HG02938 (cell line): Measurements from ENCODE around the gene AMER3.

Experiments used
- ATAC-seq: cut with Tn5 transposase; IDR thresholded peaks from one replicate; pipeline ENCODE4 v1.9.1; 2021; ENCODE audit warnings: mild to moderate bottlenecking, moderate library complexity; ENCODE audit not compliant: unreplicated experiment

The AMER3 gene

DNA sequence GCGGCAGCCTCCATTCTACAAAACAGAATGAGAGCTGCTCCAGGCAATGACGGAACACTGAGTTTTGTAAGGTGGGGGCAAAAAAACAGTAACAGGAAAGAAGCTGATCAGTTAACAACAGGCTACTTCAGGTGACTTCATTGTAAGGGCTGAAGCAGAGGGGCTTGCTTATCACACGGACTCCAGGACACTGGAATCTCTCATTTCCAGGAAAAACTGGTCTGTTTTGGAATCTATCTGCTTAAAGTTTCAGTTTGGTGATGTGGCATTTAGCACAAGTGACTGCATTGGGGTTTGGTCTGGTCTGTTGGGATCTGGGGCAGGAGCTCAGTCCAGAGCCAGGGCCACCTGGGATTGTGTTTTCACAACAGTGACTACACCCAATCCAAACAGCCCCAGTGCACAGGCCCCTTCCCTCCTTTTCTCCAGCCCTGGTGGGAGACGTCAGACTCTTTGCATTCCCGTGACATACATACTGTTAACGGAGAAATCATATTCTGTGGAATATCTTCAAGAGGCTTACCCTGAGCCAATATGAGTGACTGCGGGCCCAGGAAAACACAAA lies 14.1 kb downstream of the AMER3 start:
- ATAC-seq, result no peak

DNA sequence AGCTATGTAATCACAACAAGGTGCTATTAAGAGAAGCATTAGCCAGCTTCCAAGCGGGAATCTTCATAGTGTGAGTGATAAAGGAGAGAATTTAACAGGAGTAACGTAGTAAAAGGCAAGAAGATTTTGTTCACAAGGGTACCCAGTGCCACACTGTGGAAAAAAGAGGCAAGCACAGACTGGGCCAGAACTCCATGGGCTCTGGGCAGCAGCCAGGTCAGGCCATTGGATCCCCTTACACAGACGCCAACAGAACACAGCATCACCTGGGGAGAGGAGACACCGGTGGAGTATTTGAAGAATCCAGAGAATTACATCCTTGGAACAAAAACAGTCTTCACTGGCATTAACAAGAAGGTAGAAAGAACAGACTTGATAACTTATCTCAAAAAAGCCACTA lies 21.2 kb downstream of the AMER3 start:
- ATAC-seq, result no peak

GRCh38 chr2:130778781-130779180 lies 23.4 kb downstream of the AMER3 start:
- ATAC-seq, result no peak

DNA sequence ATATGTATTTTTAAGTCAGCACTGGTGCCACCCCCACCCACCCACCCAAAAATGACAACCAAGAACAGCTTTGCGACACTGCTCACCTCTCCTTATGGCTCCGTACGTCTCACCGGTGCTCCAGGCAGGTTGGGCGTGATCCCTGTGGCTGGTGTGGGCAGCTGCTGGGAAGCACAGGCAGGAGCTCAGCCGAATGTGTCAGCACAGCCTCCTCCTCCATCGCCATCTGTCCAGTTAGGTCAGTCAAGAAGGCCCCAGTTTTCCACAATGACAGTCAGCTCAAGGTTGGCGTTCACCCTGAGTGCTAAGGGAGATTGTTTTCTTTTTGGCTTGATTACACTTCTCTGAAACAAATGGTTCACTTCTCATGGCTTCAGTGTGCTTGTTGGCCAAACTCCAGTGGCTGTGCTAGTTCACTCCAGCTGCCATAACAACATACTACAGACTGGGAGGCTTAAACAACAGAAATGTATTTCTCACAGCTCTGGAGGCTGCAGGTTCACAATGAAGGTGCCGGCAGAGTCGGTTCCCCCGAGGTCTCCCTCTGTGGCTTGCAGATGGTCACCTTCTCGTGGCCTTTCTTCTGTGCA lies 30.2 kb downstream of the AMER3 start:
- no peak for ATAC-seq

DNA sequence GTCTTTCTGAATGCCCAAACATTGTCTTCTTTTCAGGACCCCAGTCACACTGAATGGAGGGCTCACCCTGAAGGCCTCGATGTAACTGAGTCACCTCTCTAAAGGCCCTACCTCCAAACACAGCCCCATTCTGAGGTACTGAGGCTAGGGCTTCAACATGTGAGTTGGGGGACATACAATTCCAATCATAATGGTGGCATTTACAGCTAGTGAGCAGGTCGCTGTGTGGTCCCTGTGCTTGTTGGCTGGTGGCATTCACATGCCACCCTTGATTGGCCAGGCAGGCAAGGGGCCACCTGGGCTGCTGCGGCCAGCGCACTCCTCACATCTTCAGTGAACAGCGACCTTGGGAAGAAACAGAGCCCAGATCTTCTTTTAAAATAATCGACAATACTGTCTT lies 30.7 kb downstream of the AMER3 start:
- no peak for ATAC-seq

DNA sequence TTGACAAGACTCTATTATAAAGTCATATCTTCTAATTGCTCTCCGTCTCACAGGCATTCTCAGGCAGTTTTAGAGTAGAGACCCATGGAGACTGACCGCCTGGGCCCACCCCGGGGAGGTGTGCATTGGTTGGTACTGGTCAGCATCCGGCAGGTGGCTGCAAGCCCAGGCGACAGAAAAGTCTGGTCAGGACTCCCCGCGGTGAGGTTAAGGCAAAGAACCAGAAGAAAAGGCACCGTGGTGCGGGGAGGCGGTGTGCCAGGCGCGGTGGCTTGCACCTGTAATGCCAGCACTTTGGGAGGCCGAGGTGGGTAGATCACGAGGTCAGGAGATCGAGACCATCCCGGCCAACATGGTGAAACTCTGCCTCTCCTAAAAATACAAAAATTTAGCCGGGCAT lies 32.5 kb downstream of the AMER3 start:
- no peak for ATAC-seq

GRCh38 chr2:130790312-130790711 lies 35.0 kb downstream of the AMER3 start:
- ATAC-seq, result no peak

- no peak for ATAC-seq
Measured at GRCh38 chr2:130790804-130791616, 35.7 kb downstream of the AMER3 start.

DNA sequence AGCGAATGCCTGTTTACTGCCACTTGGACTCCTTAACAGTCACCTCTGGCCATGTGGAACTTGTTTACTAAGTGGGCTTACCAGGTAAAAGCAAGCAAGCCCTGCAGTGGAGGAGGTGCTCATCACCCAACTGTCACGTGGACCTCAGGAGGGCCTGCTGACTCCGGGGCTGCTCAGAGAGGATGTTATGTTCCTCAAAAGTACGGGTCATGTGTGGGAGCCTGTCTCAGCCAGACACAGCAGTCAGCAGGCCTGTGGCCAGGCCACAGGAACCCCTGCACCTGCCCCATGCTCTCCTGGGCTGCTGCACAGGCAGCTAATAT lies 36.2 kb downstream of the AMER3 start:
- ATAC-seq, result no peak

DNA sequence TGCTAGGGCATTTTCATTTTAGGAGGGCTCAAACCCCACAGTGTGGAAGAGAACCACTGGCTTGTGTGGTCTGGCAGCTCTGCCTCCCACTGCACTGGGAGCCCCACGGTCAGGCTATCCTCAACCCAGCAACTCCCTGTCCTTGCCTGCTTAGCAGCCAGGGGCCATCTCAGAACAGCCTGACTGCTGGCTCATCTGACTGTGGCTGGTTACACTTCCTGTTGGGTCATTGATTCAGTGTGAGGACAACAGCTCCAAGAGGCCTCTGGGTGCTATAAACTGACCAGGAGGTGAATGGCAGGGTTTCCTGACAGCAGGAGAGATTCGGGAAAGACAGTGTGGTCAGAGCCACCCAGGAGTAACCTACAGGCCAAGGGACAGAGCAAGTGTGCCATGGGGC lies 40.1 kb downstream of the AMER3 start:
- ATAC-seq, result no peak

DNA sequence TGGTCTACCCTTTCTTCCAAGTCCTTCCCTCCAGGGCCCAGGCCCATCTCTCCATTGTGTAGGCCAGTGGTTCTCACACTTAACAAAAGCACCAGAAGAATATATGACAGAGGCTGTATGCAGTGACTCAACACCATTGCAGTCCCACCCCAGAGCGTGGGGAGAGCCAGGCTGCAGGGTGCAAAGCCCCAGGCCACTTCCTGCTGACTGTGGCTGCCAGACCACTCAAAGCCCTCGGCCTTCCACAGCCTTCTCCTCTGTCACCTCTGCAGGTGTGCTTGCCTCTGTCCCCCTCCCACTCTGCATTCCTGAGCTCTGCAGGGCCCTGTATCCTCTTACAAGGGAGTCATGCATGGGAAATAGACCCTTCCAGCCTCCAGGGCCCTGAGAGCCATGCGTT lies 41.0 kb downstream of the AMER3 start:
- ATAC-seq, result no peak

- peak; percentile 88 for ATAC-seq
Measured at GRCh38 chr2:130797493-130798435, 42.4 kb downstream of the AMER3 start.

DNA sequence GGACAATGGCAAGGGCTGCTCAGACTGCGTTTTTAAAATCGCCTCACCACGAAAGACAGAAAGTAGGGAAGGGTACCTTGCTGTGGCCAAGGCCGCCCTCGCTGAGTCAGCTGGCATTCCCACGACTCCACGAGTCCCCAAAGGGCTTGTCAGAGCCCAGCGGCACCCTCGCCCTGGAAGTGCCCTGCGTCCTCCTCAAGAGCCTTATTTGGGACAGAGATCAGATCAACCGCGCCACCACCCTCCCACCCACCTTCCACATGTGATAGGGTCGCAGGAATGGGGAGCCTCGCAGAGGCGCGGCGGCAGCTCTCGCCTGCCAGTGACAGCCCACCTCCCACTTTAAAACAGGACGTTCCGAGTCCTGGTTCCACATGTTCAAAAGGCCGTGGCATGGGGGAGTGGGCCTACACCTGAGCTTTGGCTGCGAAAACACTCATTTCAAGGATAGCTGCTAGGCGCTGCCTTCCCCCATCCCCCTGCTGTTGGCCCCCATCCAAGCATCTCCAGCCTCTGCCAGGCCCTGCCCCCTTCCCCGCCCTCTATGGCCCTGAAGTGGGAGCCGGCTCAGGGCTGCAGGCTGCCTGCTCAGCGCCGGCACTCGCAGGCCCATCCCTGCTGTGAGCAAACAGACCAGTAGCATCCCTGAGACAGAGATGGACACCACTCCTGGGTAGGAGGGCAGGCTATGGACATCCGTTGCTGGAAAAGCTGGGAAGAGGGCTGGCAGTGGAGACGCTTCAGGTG lies 43.3 kb downstream of the AMER3 start:
- ATAC-seq, result no peak

DNA sequence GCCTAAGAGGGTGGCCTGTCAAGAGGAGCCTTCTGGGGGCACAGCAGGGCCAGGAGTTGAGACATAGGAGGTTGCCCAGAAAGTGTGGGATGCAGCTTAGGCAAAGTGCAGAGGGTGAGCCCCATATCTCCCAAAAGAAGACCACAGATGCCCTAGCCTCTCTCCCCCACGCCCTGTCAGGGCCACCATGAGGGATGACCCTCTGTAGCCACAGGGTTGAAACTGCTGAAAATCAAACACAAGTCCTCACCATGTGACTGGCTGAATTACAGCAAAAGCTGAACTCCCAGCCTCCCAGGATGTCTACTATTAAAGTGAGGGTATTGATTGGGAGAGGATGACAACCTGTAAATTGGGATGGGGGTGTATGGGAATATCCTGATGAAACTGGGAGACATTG lies 44.0 kb downstream of the AMER3 start:
- no peak for ATAC-seq

GRCh38 chr2:130805613-130806012 lies 50.3 kb downstream of the AMER3 start:
- no peak for ATAC-seq

- ATAC-seq, result no peak
Measured at GRCh38 chr2:130806370-130806769, 51.0 kb downstream of the AMER3 start.

GRCh38 chr2:130807659-130808385 lies 52.5 kb downstream of the AMER3 start:
- no peak for ATAC-seq

DNA sequence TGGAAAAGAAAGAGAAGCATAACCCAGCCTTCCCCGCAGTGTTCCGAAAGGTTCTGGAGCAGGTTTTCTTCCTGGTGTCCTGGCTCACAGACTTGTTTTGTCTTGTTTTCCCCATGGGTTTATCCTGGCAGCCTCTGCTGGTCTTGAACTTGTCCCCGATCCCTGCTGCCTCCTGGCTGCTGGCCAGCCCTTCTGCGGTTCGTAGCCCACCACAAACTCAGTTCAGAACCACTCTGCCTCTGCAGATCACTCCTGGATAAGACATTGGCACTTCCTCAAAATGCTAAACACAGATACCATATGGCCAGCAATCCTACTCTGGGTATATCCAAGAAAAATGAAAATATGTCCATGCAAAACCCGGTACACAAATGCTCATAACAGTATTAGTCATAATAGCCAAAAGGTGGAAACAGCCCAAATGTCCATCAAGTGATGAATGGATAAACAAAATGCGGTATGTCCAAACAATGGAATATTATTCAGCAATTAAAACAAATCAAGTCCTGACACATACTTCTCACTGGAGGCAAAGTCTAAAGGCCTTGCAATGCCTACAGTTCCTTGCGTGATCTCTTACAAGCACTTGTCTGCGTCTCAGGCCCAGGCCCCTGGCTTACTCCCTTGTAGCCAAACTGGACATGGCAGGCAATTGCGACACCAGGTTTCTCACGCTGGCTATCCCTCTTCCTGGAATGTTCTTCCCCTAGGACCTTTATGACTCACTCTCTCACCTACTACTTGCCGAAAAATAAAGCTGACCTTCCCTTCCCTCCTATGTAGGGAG lies 53.3 kb downstream of the AMER3 start:
- ATAC-seq, result no peak

GRCh38 chr2:130810490-130810889 lies 55.1 kb downstream of the AMER3 start:
- no peak for ATAC-seq
